Right lobe of liver (tissue), 4 donors: ENCODE data around the gene BRSK1.

Source experiments
- CTCF ChIP-seq, 4 donors: fragments of 200-600 bp in 3 of 4; fragments of 450-650 bp in 1 of 4; IDR thresholded peaks; one replicate each; pipeline versions ENCODE4 v1.5.1 to v1.8.0; 2016 to 2022; ENCODE audit warnings: antibody characterized with exemption in 4 of 4, mild to moderate bottlenecking in 2 of 4
- POLR2A ChIP-seq: fragments of 450-650 bp; IDR thresholded peaks from one replicate; pipeline ENCODE4 v1.6.1; 2017; ENCODE audit warnings: antibody characterized with exemption, mild to moderate bottlenecking
- donor health status: DM: no; HTN: no; CAD: no.
- donor health status: DM: no; HTN: no; CAD: no.
- donor health status: DM: no; HTN: yes; CAD: no.

- TF ChIP-seq POLR2A (no peak), CTCF (IDR thresholded peaks at IDR 0.05) (no peak)
Observed at GRCh38 chr19:55240713-55241020, 43.1 kb upstream of the BRSK1 start.
